HG02970 (cell line): Measurements from ENCODE around the gene TJAP1.

ENCODE experiments used
- ATAC-seq: cut with Tn5 transposase; IDR thresholded peaks from one replicate; pipeline ENCODE4 v1.9.1; 2021; ENCODE audit warnings: mild to moderate bottlenecking, moderate library complexity, moderate number of reproducible peaks; ENCODE audit not compliant: unreplicated experiment, low FRiP score

TJAP1 gene

DNA sequence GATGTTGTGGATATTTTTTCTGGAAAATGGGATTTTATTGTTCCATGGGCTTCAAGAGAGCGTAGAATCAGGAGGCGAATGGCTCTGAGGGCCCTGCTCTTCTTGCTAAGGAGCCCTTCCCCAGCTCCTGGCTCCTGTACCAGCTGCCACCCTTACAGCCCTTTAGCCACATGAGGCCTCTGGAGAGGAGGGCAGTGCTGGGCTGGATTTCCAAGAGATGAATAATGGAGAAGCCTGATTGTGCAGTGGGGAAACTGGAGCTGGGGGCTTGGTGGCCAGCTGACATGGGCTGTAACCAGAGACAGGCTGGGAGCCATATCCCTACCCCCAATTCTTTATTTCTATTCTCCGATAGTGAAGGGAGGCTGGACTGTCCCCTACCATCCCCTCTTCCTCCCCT lies 23.6 kb downstream of the TJAP1 start:
- no peak for ATAC-seq

DNA sequence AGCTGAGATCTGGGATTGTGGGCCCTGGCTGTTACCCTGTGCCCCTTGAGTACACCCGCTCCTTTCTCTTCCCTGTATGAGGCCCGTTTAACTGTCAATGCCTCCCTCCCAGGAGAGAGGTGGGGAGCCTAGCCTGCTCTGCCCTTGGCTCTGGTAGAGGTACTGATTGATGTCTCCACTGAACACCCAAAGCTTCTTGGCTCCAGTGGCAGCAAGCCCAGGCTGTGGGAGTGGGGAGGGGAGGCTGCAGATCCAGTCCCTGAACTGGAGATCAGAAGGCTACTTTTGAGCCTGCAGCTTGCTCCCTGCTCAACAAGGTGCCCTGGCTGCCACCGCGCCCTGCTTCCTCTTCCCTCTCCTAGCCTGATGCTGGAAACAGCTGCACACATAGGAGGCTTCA lies 25.3 kb downstream of the TJAP1 start:
- ATAC-seq = no peak

DNA sequence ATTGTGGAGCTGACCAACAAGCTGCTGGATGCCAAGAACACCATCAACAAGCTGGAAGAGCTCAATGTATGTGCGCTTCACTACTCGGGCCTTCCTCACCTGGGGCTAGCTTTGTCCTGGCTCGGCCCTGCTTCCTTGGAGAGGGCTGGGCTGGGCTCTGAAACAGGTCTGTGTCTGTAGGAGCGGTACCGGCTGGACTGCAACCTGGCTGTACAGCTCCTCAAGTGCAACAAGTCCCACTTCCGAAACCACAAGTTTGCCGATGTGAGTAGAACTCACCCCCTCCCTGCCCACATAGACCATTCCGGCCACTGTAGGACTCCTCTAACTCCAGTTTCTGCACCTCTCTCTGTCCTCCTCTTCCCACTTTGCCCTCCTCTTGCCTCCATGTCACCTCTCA lies 26.1 kb downstream of the TJAP1 start:
- no peak for ATAC-seq

GRCh38 chr6:43504756-43505593 lies 27.6 kb downstream of the TJAP1 start:
- no peak for ATAC-seq

DNA sequence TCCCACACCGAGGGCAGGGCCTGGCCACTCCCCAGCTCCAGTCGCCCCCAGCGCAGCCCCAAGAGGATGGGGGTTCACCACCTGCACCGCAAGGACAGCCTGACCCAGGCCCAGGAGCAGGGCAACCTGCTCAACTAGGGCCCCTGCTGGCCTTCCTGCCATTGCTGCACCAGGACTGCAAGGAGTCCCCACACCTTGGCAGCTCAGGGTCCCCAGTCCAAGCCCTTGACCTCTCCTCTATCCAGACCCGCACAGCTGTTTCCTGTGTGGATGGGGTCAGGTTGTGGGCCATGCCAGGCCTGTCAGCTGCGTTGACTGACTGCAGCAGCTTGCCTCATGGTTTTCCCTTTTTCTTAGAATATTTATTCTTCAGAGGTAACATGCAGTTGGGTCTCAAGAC lies 28.3 kb downstream of the TJAP1 start:
- no peak for ATAC-seq

DNA sequence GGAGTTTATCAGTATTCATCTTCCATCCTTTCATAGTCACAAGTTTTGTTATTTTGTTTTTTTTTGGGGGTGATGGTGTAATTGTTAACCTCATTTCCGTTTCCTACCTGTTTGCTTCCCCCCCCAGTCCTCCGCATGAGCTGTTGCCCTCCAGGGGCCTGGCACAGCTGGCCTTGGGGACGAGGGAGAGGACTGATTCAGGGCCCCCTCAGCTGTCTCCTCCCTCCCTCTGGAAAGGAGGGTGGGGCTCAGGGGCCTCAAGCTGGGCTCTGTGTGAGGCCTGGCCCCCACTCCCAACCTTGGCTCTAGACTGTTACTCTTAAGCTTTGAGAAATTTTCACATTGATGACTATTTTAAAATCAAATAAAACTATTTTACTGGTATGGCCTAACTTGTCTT lies 28.8 kb downstream of the TJAP1 start:
- no peak for ATAC-seq

GRCh38 chr6:43506667-43507471 lies 29.5 kb downstream of the TJAP1 start:
- no peak for ATAC-seq

DNA sequence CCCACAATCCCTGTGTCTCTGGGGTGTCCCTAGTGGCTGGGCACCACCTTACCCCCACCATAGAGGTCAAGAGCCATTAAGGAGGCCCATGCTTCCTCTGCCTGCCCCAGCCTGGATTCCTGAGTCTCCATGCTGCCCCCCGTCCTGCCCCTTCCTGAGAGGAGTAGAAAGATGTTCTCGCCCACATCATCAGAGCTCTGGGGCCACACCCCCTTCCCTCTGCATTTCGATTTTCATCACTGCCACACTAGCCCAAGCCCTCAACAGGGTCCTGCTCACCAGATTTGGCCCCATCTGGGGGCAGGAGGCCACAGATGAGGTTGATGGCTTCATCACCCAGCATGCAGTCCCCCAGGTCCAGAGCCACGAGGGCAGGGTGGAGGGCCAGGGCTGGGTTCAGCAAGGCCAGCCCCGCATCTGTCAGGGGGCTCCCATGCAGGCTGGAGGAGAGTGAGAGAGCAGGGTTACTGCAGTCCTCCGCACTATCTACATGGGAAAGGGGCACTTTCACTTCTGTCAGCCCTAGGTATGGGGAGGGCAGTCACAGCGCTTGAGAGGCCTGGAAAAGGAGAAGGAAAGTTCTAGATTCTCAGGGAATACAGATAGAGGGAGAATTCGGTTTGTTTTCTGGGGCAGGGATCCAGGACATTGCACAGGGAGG lies 31.2 kb downstream of the TJAP1 start:
- ATAC-seq = no peak

- no peak for ATAC-seq
These were observed 32.0 kb downstream of the TJAP1 start for GRCh38 chr6:43509142-43509983.

- ATAC-seq = no peak
These were observed 32.8 kb downstream of the TJAP1 start, which contains the start of gene LRRC73 for GRCh38 chr6:43509984-43510826. Gene LRRC73 (minus strand): TSS chr6:43510346. CDS start chr6:43509785, 561 bp downstream.

GRCh38 chr6:43510827-43511163 lies 33.4 kb downstream of the TJAP1 start:
- no peak for ATAC-seq

GRCh38 chr6:43511824-43512415 lies 34.5 kb downstream of the TJAP1 start:
- ATAC-seq = no peak

DNA sequence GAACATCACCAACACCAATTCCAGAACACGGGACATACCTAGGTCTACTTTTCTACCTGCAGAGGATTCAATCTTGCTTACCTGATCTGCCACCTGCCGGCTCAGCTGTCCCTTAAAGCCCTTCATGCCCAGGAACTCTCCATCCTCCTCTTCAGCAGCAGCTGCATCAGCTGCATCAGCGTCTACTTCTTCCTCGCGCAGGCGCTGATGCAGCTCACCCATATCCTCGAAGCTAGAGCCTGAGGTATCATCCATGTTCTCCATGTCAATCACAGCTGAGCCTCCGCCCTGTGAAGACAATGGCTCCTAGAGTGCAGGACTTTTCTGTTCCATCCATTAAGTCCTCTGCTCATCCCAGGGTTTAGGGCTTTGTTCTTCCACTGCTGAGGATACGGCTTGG lies 38.4 kb downstream of the TJAP1 start:
- no peak for ATAC-seq

DNA sequence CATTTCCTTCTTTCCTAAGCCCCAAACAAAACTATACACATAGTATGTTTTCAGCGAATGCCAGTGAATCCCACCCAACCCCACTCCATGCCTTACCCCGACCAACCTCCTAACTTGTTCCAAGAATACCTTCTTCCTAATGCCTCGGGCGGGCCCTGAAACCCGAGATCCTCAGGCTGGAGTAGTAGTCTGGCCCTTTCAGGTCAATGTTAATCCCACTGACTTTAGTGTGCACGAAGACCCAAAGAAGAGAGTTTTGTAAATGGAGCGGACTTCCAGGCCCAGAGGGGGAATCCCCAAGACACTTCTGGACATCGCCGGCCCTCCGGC lies 39.0 kb downstream of the TJAP1 start:
- ATAC-seq = no peak

- ATAC-seq = peak; percentile 89
These were observed 39.5 kb downstream of the TJAP1 start, which contains the start of the genes POLR1C and YIPF3 for GRCh38 chr6:43516697-43517504. Gene POLR1C (plus strand): TSS chr6:43517089. CDS start chr6:43517110, 21 bp downstream. Gene YIPF3 (minus strand): TSS chr6:43516926. CDS start chr6:43516807, 119 bp downstream.

DNA sequence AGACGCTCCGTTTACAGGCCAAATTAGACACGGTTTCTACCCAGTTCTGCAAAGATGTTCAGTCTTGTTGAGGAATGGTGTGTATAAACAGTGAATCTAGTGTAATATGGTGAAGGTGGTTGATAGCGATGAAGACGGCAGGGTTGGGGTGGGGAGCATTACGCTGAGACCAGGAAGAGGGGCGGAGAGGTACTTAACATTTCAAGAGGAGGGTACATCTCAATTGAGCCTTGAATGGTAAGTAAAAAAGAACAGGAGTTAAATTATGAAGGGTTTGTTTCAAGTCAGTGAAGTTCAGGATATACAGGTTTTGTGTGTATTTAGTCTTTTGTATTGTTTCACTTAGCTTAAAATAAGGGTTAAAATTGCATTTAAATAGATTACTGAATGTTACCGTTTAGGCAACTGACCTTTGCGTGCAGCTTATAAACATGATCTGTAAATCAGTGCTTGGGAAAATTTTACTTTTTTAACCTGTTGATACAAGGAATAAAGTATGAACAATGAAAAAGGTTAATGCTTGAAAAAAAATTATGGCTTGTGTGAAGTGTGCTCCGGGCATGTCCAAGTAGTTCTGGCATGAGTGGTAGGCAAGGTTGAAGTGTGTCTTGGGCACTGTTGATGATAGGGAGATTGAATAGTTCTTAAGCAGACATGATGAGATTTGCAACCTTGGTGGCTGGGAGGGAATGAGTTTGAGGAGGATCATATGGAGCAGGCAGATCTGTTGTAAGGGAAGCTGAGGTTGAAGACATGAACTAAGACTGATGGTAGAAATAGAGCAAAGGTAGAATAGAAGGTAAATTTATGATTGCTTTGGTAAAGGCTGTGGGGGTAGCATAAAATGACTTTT lies 40.4 kb downstream of the TJAP1 start:
- no peak for ATAC-seq

GRCh38 chr6:43520097-43520496 lies 42.7 kb downstream of the TJAP1 start:
- ATAC-seq = no peak
